ENCODE data around the gene PLAGL2. TPM values are rescaled to one million over a fixed set of nuclear protein-coding genes. Genes with fewer than 3 reads are reported as not detected.

PLAGL2 gene
- total and polyA plus RNA-seq, 2 of the 4 experiments (the other 2 are of a cell fraction): 2.9 to 7.7 TPM

GRCh38 chr20:32163951-32164350 lies 43.6 kb downstream of the PLAGL2 start:
- intact Hi-C loops (cut with micrococcal nuclease): no loop called here
- peaks cover 64% of the 10 kb centered on the region for H3K36me3 ChIP-seq (ENCODE audit: control insufficient read depth, insufficient read depth, low read length)
- ATAC-seq (ENCODE audit: low read depth): no peak

More at GRCh38 chr20:32163951-32164350, 43.6 kb downstream of the PLAGL2 start:
- no peak for DNase-seq
- dilution Hi-C loops (cut with HindIII; ENCODE audit: low sequenced_read_pairs, unreplicated experiment): no loop called here
- no peak overlapping the region for H2BK5ac ChIP-seq (ENCODE audit: low read depth, low read length, poor library complexity, severe bottlenecking)
- no peaks in the 10 kb centered on the region for H4K20me1 ChIP-seq (ENCODE audit: insufficient read depth, low read length)
- no TSS peak for BruUV-seq (replicated peaks)
- no peak overlapping the region for H3K14ac ChIP-seq (replicated peaks; ENCODE audit: low read depth, low read length)
- ChIA-PET POLR2A (ENCODE audit: unreplicated experiment) (no interaction called here), CTCF (no interaction called here)
- no peak overlapping the region for H3K23ac ChIP-seq (ENCODE audit: low read depth, low read length)
- no peak overlapping the region for H3K9ac ChIP-seq (ENCODE audit: low read depth, low read length)
- H4K8ac ChIP-seq (ENCODE audit: low read depth in 2 of 2, low read length in 2 of 2): no peak overlapping the region
- peaks cover 0 to 8% of the 10 kb centered on the region in 2 experiments; a peak in 1 of 4 replicates for H3K79me1 ChIP-seq (ENCODE audit: low read depth in 1 of 2, low read length in 2 of 2)
- no peak overlapping the region for H3K56ac ChIP-seq (ENCODE audit: extremely low read depth, insufficient read depth, low read length)
- no peak overlapping the region for H2AK9ac ChIP-seq (replicated peaks; ENCODE audit: low read depth, low read length, poor library complexity)
- no peak overlapping the region for H2BK20ac ChIP-seq (ENCODE audit: low read depth, low read length)
- no peaks in the 10 kb centered on the region for H3K9me3 ChIP-seq (ENCODE audit: control insufficient read depth, insufficient read depth, low read length)
- no peak overlapping the region for H3K18ac ChIP-seq (ENCODE audit: low read depth, low read length)
- TF ChIP-seq MXI1 (IDR thresholded peaks at IDR 0.05; ENCODE audit: borderline replicate concordance, low read depth, low read length) (no peak), MAFK (IDR thresholded peaks at IDR 0.05; ENCODE audit: low read depth, low read length) (no peak), RFX5 (IDR thresholded peaks at IDR 0.05; ENCODE audit: low read depth, low read length) (no peak), NFE2L2 (IDR thresholded peaks at IDR 0.05; ENCODE audit: low read depth, low read length) (no peak), BHLHE40 (IDR thresholded peaks at IDR 0.05; ENCODE audit: low read depth, low read length) (no peak), SMC3 (IDR thresholded peaks at IDR 0.05; ENCODE audit: low read depth, low read length) (no peak), CHD1 (IDR thresholded peaks at IDR 0.05; ENCODE audit: low read depth, low read length) (no peak), CEBPB (IDR thresholded peaks at IDR 0.05; ENCODE audit: low read depth, low read length) (no peak), POLR2A (IDR thresholded peaks at IDR 0.05; ENCODE audit: low read depth, low read length) (no peak), RAD21 (IDR thresholded peaks at IDR 0.05; ENCODE audit: low read length) (no peak), MAZ (IDR thresholded peaks at IDR 0.05; ENCODE audit: borderline replicate concordance, low read depth, low read length) (no peak), RCOR1 (IDR thresholded peaks at IDR 0.05; ENCODE audit: insufficient replicate concordance, low read length) (no peak)
- TF ChIP-seq, protein P1, sequence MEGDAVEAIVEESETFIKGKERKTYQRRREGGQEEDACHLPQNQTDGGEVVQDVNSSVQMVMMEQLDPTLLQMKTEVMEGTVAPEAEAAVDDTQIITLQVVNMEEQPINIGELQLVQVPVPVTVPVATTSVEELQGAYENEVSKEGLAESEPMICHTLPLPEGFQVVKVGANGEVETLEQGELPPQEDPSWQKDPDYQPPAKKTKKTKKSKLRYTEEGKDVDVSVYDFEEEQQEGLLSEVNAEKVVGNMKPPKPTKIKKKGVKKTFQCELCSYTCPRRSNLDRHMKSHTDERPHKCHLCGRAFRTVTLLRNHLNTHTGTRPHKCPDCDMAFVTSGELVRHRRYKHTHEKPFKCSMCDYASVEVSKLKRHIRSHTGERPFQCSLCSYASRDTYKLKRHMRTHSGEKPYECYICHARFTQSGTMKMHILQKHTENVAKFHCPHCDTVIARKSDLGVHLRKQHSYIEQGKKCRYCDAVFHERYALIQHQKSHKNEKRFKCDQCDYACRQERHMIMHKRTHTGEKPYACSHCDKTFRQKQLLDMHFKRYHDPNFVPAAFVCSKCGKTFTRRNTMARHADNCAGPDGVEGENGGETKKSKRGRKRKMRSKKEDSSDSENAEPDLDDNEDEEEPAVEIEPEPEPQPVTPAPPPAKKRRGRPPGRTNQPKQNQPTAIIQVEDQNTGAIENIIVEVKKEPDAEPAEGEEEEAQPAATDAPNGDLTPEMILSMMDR (conservative IDR thresholded peaks at IDR 0.05; ENCODE audit: low read depth, low read length): no peak
- TF ChIP-seq, protein P2, sequence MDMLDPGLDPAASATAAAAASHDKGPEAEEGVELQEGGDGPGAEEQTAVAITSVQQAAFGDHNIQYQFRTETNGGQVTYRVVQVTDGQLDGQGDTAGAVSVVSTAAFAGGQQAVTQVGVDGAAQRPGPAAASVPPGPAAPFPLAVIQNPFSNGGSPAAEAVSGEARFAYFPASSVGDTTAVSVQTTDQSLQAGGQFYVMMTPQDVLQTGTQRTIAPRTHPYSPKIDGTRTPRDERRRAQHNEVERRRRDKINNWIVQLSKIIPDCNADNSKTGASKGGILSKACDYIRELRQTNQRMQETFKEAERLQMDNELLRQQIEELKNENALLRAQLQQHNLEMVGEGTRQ (IDR thresholded peaks at IDR 0.05; ENCODE audit: low read depth, low read length): no peak
- TF ChIP-seq, protein P3, sequence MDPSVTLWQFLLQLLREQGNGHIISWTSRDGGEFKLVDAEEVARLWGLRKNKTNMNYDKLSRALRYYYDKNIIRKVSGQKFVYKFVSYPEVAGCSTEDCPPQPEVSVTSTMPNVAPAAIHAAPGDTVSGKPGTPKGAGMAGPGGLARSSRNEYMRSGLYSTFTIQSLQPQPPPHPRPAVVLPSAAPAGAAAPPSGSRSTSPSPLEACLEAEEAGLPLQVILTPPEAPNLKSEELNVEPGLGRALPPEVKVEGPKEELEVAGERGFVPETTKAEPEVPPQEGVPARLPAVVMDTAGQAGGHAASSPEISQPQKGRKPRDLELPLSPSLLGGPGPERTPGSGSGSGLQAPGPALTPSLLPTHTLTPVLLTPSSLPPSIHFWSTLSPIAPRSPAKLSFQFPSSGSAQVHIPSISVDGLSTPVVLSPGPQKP (IDR thresholded peaks at IDR 0.05; ENCODE audit: borderline replicate concordance, low read depth, low read length): no peak
- peaks cover 7% of the 10 kb centered on the region; the same call in 1 of the 2 replicates for H3K4me1 ChIP-seq (ENCODE audit: control insufficient read depth, insufficient read depth, low read length)
- no peaks in the 10 kb centered on the region for H3K27me3 ChIP-seq (ENCODE audit: control insufficient read depth, insufficient read depth, low read length)
- H2AK5ac ChIP-seq (ENCODE audit: low read depth, low read length): no peak overlapping the region
- H3K4me2 ChIP-seq (ENCODE audit: low read depth, low read length): no peak overlapping the region
- no peak overlapping the region for H4K91ac ChIP-seq (ENCODE audit: insufficient read depth, low read depth, low read length)
- no CpG with 5 or more reads among the region's 5 CpGs for WGBS, 2 experiments (ENCODE audit: extremely low coverage in 2 of 2, insufficient read length in 1 of 2)
- H3K27ac ChIP-seq (ENCODE audit: insufficient read depth, low read length): no peak overlapping the region
- H2BK120ac ChIP-seq (ENCODE audit: low read depth, low read length): no peak overlapping the region
- no peak overlapping the region for H2AFZ ChIP-seq (replicated peaks; ENCODE audit: low read length, poor library complexity)
- in situ Hi-C loops (cut with MboI; ENCODE audit: low sequenced_read_pairs): no loop called here
- H3K4ac ChIP-seq (ENCODE audit: low read depth, low read length): no peak overlapping the region
- peaks cover 11% of the 10 kb centered on the region for H3K9me1 ChIP-seq (ENCODE audit: insufficient read depth, low read length)
- no peak overlapping the region for H2BK15ac ChIP-seq (ENCODE audit: low read depth, low read length)
- H4K5ac ChIP-seq (ENCODE audit: low read depth, low read length): no peak overlapping the region
- H3K4me3 ChIP-seq (ENCODE audit: insufficient read depth, low read depth, low read length): no peak overlapping the region

Data from IMR-90 (cell line).